ENCODE measurements around the gene SRP14.
A peak's percentile ranks its signal among the peaks of the same experiment; 100 is the strongest.
"Not testable (repeated sequence)": the region's sequence is repeated elsewhere in the genome, so short reads cannot be mapped to it uniquely, and the experiment has no call there.

SRP14 gene, protein sequence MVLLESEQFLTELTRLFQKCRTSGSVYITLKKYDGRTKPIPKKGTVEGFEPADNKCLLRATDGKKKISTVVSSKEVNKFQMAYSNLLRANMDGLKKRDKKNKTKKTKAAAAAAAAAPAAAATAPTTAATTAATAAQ

GRCh38 chr15:40038638-40039543, at the start of gene SRP14:
Gene SRP14, minus strand, starts transcription at chr15:40039181. Its CDS starts 65 bp downstream, at chr15:40039116.
- peak; percentile 96 for DNase-seq

DNA sequence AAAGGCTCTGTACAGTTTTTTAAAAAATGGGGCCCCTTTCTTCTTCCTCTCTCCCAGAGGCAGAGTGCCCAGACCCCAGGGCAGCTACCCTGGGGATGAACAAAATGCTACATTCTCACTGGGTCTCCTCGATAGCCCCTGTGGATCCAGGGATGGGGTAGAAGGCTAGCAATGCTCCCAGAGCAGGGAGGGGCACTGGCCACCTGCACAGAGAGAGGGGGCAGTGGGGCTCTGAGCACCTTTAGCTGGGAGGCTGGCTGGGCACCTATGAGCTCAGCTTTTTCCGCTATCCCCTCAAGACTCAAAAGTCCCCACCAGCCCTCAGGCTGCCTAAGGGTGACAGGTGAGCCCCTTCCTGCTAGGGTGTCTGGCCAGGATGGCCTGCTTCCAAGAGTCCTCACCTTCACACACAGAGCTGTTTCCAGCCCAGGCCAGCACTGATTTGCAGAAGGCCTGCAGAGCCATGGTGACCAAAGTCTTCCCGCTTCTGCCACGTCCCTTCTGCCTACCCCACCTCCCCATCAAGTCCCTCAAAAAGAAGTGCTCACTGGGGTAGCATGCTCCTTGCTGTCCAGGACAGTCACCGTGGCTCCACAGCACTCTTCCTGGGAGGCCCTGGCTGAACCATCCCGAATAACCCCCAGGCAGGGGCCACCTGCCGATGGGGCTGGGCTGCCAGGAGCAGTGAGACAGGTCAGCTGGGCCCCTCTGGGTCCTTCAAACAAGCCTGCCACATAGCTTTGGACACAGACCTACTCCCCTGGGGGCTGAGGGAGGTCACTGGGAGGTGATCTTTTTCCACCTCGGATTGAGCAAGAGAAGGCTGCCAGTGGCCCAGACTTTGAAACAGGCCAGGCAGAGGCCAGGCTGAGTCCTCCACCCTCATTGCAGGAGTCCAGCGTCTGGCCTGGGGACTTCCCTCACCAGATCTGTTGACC, 49.3 kb upstream of the SRP14 start:
- no peak for DNase-seq

DNA sequence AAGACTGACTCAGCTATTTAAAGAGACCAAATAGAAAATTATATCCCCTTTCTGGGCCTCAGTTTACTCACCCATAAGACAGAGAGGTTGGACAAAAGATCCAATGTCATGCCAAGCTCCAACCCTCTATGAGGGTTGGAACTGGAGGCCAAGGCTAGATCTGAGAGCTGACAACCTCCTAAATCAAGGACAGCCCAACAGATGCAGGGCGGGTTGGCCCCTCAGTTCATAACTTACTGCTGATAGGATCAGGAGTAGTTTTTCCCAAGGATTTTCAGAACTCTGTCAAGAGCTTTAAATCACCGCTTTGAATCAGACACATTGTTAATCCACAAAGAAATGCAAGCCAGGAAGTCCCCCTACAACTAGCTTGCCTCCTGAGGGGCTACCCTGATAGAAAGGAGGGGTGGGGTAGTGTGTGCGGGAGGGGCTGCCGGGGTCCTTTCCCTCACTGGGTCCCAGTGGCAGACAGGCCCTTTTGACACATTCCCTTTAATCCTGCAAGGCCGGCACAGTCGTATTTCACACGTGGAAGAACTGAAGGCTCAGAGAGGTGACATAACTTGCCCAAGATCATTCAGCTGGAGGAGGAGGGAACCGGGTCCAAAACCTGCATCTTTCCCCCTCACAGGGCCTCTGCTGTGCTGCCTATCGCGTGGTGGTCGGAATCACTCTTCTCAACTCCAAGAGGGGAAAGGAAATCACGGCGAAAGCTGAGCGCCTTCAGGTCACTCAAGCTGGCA, 48.3 kb upstream of the SRP14 start:
- DNase-seq = no peak

- no peak for DNase-seq
Measured at GRCh38 chr15:40085266-40085665, 46.3 kb upstream of the SRP14 start.

GRCh38 chr15:40084650-40085049, 45.7 kb upstream of the SRP14 start:
- no peak for DNase-seq

GRCh38 chr15:40082195-40082883, 43.4 kb upstream of the SRP14 start:
- no peak for DNase-seq

GRCh38 chr15:40081691-40082194, 42.8 kb upstream of the SRP14 start:
- no peak for DNase-seq

DNA sequence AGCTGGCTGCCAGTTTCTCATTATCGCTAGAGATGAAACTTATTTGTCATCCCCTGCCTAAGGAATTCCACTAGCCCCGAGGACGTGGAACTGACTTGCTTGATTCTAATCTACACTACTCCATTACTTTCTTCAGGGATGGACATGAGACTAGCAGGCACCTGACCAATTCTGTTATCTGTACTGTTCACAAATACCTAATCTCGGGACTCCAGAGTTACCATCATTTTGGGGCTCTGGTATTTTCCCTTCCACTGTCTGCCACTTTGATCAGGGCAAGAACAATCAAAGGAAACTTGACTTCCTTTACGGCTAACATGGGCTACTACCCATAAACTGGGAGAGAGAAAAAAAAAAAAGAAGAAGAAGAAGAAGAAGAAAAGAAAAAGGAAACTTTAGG, 41.9 kb upstream of the SRP14 start:
- no peak for DNase-seq

DNA sequence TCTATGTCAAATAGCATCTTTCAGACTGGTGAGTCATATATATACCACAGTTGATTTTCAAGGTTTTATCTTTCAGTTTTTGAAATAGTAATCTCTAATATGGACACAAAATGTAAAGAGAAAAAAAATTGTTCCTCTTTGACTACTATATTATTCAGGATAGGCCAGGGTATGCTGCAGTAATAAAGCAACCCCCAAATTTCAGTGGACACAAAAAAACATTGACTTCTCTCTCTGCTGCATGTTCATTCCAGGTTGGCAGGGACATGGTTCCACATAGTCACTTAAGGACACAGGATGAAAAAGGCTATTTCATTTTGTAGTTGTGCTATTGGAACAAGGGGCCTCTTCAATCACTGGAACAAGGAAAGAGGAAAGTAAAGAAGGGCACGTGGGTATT, 41.1 kb upstream of the SRP14 start:
- DNase-seq = no peak

DNA sequence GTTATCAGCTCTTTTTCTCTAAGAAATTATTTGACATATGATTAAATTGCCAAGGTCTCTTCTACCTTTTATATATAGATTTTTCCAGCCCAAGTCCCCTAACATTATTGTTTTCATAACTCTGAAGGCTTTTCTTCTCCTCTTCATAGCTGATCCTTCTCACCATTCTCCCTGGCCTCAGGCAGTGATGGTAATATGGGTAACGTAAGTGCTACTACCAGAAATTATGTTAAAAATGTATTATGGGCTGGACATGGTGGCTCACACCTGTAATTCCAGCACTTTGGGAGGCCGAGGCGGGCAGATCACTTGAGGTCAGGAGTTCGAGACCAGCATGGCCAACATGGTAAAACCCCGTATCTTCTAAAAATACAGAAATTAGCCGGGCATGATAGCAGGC, 40.5 kb upstream of the SRP14 start:
- DNase-seq = no peak

- no peak for DNase-seq
Measured at GRCh38 chr15:40075298-40076044, 36.5 kb upstream of the SRP14 start.

DNA sequence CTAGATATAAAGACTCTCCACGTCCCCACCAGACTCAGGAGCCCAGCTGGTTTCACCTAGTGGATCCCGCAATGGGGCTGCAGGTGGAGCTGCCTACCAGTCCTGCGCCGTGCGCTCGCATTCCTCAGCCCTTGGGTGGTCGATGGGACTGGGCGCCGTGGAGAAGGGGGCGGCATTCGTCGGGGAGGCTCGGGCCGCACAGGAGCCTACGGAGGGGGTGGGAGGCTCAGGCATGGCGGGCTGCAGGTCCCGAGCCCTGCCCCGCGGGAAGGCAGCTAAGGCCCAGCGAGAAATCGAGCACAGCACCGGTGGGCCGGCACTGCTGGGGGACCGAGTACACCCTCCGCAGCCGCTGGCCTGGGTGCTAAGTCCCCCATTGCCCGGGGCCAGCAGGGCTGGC, 35.7 kb upstream of the SRP14 start:
- not testable (repeated sequence) for DNase-seq

GRCh38 chr15:40073716-40074490, 34.9 kb upstream of the SRP14 start:
- peak; percentile 50 for DNase-seq

DNA sequence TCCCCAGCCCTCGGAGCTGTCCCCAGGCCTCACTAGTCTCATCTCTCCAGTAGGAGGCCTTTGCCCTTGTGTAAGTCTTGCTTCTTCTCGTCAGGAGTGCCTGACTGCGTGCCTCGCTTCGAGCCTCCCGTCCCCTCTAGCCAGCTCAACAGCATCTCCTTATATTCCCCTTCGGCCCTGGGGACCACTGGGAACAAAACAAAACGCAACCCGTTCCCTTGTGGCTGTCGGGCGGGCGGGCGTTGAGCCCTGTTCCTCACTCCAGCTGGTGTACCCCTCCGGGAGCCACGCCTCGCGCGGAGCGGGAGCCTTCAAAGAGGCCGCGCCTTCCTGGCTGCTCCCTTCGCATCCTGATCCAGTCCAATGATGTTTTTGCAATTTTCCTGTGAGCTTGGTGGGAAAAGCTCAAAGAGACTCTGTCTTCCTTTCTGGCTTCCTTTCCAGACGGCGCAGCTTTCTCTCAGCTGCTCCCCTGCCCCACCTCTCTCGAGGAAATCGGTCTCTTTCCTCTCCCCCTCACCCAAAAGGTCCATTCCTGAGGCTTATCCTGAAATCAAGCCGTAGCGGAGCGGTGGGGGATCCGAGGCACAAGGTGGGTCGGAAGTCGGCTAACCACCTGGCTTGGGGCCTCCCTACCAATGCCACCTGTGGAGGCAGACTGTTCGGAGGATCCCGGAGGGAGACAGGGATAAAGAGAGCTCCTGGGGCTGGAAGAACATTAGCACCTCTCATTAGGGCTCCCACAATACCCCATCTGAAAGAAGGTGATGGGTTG, 33.4 kb upstream of the SRP14 start:
- no peak for DNase-seq

GRCh38 chr15:40070608-40071218, 31.7 kb upstream of the SRP14 start:
- DNase-seq = no peak

- no peak for DNase-seq
Measured at GRCh38 chr15:40070166-40070557, 31.2 kb upstream of the SRP14 start.

GRCh38 chr15:40069178-40070165, 30.5 kb upstream of the SRP14 start:
- no peak for DNase-seq

Measured in activated CD4-positive, alpha-beta T cell treated with anti-CD3 and anti-CD28 coated beads, Interleukin-10, Interleukin-2, amounts not matched to agents 100 ng/mL and 50 ng/mL, durations not matched to agents 16 hours and 8 hours (primary cell).